ENCODE measurements around the gene DAZAP2. TPM values are rescaled to one million over a fixed set of nuclear protein-coding genes. Genes with fewer than 3 reads are reported as not detected.
"Not testable (repeated sequence)": the region's sequence is repeated elsewhere in the genome, so short reads cannot be mapped to it uniquely, and the experiment has no call there.

DAZAP2 gene
- total RNA-seq, 1 donor = 139 TPM

DNA sequence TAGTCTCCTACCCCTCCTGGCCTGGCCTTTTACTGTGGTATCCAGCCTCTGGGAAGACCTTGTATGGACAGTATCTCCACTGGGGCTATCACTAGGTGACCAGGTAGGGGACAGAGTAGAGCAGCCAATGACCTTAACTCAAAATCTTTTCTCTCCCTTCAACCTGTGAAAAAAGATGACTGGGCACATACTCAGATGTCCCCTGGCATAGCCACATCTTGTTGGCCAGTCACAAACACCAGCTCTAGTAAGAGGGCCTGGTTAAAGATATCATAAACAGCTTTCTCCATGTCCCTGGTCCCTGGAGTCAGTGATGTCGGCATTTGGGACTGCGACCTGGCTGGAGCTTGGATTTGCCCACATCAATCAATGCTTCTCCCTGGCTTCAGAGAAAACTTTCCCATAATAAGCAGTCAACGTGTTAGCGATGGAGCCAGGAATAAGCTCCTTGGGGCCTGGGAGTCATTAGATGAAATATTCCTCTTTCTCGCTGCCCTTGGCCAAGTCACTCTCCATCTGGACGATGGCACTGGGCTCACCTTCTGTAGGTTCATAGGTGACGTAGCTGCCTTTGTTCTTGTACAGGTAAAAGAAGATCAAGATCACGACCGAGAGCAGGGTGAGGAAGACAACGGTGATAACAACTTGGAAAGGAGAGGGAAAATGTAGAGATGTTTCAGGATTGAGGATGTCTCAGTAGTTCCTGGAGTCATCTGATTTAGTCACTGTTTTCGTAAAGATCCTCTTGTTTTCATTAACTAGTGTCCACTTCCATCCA is 7.0 kb downstream of the DAZAP2 start:
- TF ChIP-seq CTCF (IDR thresholded peaks at IDR 0.05; ENCODE audit: insufficient read depth, low read depth, low read length) = no peak
- H3K4me3 ChIP-seq (ENCODE audit: low read depth, low read length) = no peak overlapping the region
- no peak for DNase-seq (ENCODE audit: low read depth)

DNA sequence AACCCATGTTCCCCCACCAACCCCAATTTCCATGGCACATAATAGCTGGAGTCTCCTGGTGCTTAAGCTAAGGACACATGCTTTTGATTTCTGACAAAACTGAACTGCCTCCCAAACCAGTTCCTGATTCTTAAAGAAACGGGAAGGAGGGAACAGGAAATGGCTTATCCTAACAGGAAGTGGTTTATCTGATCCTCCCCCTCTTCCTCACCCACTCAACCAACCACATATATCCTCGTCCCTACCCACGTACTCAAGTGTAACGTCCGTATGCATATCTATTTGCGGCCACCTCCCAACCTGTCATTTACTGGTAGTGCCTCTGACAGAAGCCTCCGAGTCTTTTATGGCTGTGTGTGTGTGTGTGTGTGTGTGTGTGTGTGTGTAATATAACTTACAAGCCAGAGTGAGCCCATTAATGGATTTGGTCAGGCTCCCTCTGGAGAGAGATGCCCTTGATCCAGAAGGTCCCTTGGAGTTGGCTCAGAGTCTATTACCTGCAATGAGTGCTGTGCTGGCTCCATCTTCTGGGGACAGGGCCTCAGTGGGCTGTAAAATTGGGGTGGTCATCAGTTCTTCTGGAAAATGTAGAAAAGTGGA is 7.7 kb downstream of the DAZAP2 start:
- TF ChIP-seq CTCF (IDR thresholded peaks at IDR 0.05; ENCODE audit: insufficient read depth, low read depth, low read length) = peak; percentile 17
- peak; percentile 77 for DNase-seq (ENCODE audit: low read depth)
- H3K4me3 ChIP-seq (ENCODE audit: low read depth, low read length) = no peak overlapping the region

GRCh38 chr12:51247523-51248206 is 9.0 kb downstream of the DAZAP2 start:
- H3K4me3 ChIP-seq (ENCODE audit: low read depth, low read length) = no peak overlapping the region
- no peak for DNase-seq (ENCODE audit: low read depth)
- no peak for TF ChIP-seq CTCF (IDR thresholded peaks at IDR 0.05; ENCODE audit: insufficient read depth, low read depth, low read length)

GRCh38 chr12:51253276-51253675 is 14.7 kb downstream of the DAZAP2 start:
- DNase-seq (ENCODE audit: low read depth) = no peak
- TF ChIP-seq CTCF (IDR thresholded peaks at IDR 0.05; ENCODE audit: insufficient read depth, low read depth, low read length) = no peak
- H3K4me3 ChIP-seq (ENCODE audit: low read depth, low read length) = no peak overlapping the region

DNA sequence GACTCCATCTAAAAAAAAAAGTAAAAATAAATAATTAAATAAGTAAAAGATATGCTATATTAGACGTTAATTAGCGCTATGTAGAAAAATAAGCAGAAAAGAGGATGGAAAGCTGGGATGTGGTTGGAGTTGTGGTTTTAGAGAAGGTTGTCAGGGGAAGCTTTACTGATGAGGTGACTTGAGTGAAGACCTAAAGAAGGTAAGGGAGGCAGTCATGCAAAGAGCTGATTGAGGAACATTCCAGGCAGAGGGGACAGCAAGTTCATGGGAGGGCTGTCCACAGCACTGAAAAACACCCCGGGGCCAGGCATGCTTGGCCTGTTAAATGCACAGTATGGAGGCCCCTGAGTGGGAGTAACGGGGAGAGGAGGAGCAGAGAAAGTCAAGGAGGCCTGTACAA is 15.9 kb downstream of the DAZAP2 start:
- no peak overlapping the region for H3K4me3 ChIP-seq (ENCODE audit: low read depth, low read length)
- no peak for TF ChIP-seq CTCF (IDR thresholded peaks at IDR 0.05; ENCODE audit: insufficient read depth, low read depth, low read length)
- no peak for DNase-seq (ENCODE audit: low read depth)

GRCh38 chr12:51259600-51259999 is 21.0 kb downstream of the DAZAP2 start:
- DNase-seq (ENCODE audit: low read depth); H3K4me3 ChIP-seq (ENCODE audit: low read depth, low read length): not testable (repeated sequence)

DNA sequence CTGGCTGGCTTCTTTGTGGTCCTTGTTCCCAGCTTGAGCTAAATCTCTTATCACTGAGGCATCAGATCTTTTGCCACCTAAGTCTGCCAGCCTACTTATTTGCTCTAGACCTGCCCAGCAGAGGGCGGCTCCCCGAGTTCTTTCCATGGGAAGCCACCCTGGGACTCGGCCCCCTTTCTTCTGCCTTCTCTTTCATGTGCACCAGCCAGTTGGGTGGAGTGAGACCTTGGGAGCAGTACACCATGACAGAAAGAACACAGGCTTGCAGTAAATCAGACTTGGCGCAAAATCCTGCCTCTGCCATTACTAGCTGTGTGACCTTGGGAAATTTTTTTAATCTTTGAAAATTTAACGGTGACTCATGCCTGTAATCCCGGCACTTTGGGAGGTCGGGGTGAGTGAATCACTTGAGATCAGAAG is 24.1 kb downstream of the DAZAP2 start:
- TF ChIP-seq CTCF (IDR thresholded peaks at IDR 0.05; ENCODE audit: insufficient read depth, low read depth, low read length) = peak; percentile 16
- H3K4me3 ChIP-seq (ENCODE audit: low read depth, low read length) = no peak overlapping the region
- DNase-seq (ENCODE audit: low read depth) = peak; percentile 28

Measured in fibroblast of villous mesenchyme (primary cell).